ENCODE data around the gene PHF12. TPM values are rescaled to one million over a fixed set of nuclear protein-coding genes. Genes with fewer than 3 reads are reported as not detected.

Gene PHF12
- total and polyA plus RNA-seq, 2 of the 8 experiments (the other 6 are each of a cell fraction or from before 2014, with no cell fraction given) = 38.8 to 65.7 TPM

GRCh38 chr17:28895794-28896447 is 55.4 kb downstream of the PHF12 start:
- Histone ChIP-seq H3K27me3 (replicated peaks in 1 of 4; ENCODE audit: control insufficient read depth in 3 of 4, extremely low read depth in 1 of 4, insufficient read depth in 3 of 4, low read length in 3 of 4) (no peaks in the 10 kb centered on the region), H3K9ac (replicated peaks in 1 of 4; ENCODE audit: extremely low read depth in 1 of 4, low read depth in 3 of 4, low read length in 3 of 4) (no peak overlapping the region; a peak in 1 of 7 replicates), H2AFZ (ENCODE audit: low read length) (no peak overlapping the region), H3K79me2 (ENCODE audit: control insufficient read depth in 1 of 2, insufficient read depth in 2 of 2, low read length in 2 of 2) (peaks cover 4 to 23% of the 10 kb centered on the region in 2 experiments), H3K23ac (ENCODE audit: insufficient read length) (no peak overlapping the region), H4K91ac (replicated peaks; ENCODE audit: insufficient read length, low read length) (no peak overlapping the region), H4K8ac (ENCODE audit: extremely low read depth, insufficient read depth, low read length) (no peak overlapping the region), H2BK15ac (ENCODE audit: low read length) (no peak overlapping the region), H3K4ac (replicated peaks; ENCODE audit: insufficient read length, low read depth, low read length) (no peak overlapping the region), H3K18ac (ENCODE audit: extremely low read depth, low read length) (no peak overlapping the region), H3K27ac (ENCODE audit: low read depth, low read length) (no peak overlapping the region), H3K4me3 (ENCODE audit: extremely low read depth in 1 of 4, insufficient read depth in 2 of 4, low read depth in 3 of 4, low read length in 4 of 4) (peak overlapping the region; percentile 79 to 94 (median 89); a peak in 6 of 8 replicates), H2AK5ac (ENCODE audit: low read depth, low read length) (no peak overlapping the region), H3K4me2 (ENCODE audit: insufficient read depth in 1 of 2, low read depth in 2 of 2, low read length in 2 of 2) (peak overlapping the region; percentile 68 to 71), H3K79me1 (ENCODE audit: low read depth, low read length) (peaks cover 11% of the 10 kb centered on the region), H3K14ac (ENCODE audit: insufficient read length) (no peak overlapping the region), H3K23me2 (ENCODE audit: low read depth, low read length) (peaks cover 4% of the 10 kb centered on the region; the same call in 1 of the 2 replicates), H3K56ac (replicated peaks; ENCODE audit: insufficient read length, low read depth, low read length) (no peak overlapping the region), H2BK12ac (ENCODE audit: low read depth, low read length) (no peak overlapping the region), H4K20me1 (replicated peaks in 1 of 2; ENCODE audit: control insufficient read depth in 1 of 2, insufficient read depth in 2 of 2, low read length in 2 of 2) (peaks cover 0 to 7% of the 10 kb centered on the region in 2 experiments), H2BK120ac (replicated peaks; ENCODE audit: low read depth, low read length) (no peak overlapping the region), H3K9me3 (ENCODE audit: insufficient read depth in 2 of 2, low read depth in 1 of 2, low read length in 1 of 2) (no peaks in the 10 kb centered on the region), H2BK20ac (ENCODE audit: low read length) (no peak overlapping the region), H3K4me1 (replicated peaks in 1 of 4; ENCODE audit: control insufficient read depth in 3 of 4, insufficient read depth in 4 of 4, low read length in 3 of 4) (peaks cover 0 to 13% (median 4%) of the 10 kb centered on the region in 4 experiments; a peak in 6 of 7 replicates), H4K5ac (ENCODE audit: insufficient read length, low read depth, low read length) (no peak overlapping the region), H2BK5ac (ENCODE audit: low read depth, low read length) (no peak overlapping the region), H3K36me3 (ENCODE audit: control insufficient read depth in 2 of 4, insufficient read depth in 4 of 4, low read length in 3 of 4) (no peaks in the 10 kb centered on the region; a peak in 2 of 8 replicates)
- POLR2A ChIA-PET (ENCODE audit: partially characterized antibody) = interaction anchor here (0.6 to 5.2 kb wide), 14 partner anchors 9 to 184 kb away, joined by 3 to 51 read pairs (median 6); partner anchors contain the start of genes FAM222B, PROCA1, RPL23A and TLCD1
- CTCF ChIA-PET (ENCODE audit: partially characterized antibody) = interaction anchor here (0.9 to 7.3 kb wide), 9 partner anchors 9 to 221 kb away, joined by 3 to 47 read pairs (median 8); no protein-coding TSS in a partner anchor
- WGBS, 2 experiments (ENCODE audit: extremely low coverage in 1 of 2, insufficient coverage in 1 of 2, insufficient read length in 1 of 2, insufficient replicate concordance in 2 of 2, low coverage in 1 of 2, low lambda C conversion rate in 2 of 2, missing lambda C conversion rate in 1 of 2) = 71% methylated on average over 3 of the region's 3 CpGs; no CpG with 5 or more reads in 1 of the 2 experiments
- no peak for FAIRE-seq
- DNase-seq (ENCODE audit: low read depth in 1 of 2, low spot score in 2 of 2) = no peak
- TF ChIP-seq POLR2AphosphoS5 (IDR thresholded peaks at IDR 0.05; ENCODE audit: low read depth, low read length) = no peak
- TF ChIP-seq SUZ12 (IDR thresholded peaks at IDR 0.05; ENCODE audit: low read length) = no peak
- TF ChIP-seq JUND (IDR thresholded peaks at IDR 0.05; ENCODE audit: low read length) = no peak
- TF ChIP-seq KDM1A (IDR thresholded peaks at IDR 0.05; ENCODE audit: borderline replicate concordance, low read length) = no peak
- no peak for TF ChIP-seq CEBPB (IDR thresholded peaks at IDR 0.05; ENCODE audit: low read depth, low read length)
- no peak for TF ChIP-seq JUN (IDR thresholded peaks at IDR 0.05; ENCODE audit: low read depth, low read length)
- TF ChIP-seq HDAC2 (IDR thresholded peaks at IDR 0.05; ENCODE audit: borderline replicate concordance in 1 of 2, low read depth in 2 of 2, low read length in 2 of 2) = no peak
- TF ChIP-seq ATF2 (IDR thresholded peaks at IDR 0.05; ENCODE audit: low read length) = no peak
